Measurements from ENCODE around the gene TTC16. TPM values are rescaled to one million over a fixed set of nuclear protein-coding genes. Genes with fewer than 3 reads are reported as not detected.
A peak's percentile ranks its signal among the peaks of the same experiment; 100 is the strongest.

TTC16 gene
- total and polyA plus RNA-seq, 4 donors, result 0.02 to 0.08 TPM; not detected in 2

DNA sequence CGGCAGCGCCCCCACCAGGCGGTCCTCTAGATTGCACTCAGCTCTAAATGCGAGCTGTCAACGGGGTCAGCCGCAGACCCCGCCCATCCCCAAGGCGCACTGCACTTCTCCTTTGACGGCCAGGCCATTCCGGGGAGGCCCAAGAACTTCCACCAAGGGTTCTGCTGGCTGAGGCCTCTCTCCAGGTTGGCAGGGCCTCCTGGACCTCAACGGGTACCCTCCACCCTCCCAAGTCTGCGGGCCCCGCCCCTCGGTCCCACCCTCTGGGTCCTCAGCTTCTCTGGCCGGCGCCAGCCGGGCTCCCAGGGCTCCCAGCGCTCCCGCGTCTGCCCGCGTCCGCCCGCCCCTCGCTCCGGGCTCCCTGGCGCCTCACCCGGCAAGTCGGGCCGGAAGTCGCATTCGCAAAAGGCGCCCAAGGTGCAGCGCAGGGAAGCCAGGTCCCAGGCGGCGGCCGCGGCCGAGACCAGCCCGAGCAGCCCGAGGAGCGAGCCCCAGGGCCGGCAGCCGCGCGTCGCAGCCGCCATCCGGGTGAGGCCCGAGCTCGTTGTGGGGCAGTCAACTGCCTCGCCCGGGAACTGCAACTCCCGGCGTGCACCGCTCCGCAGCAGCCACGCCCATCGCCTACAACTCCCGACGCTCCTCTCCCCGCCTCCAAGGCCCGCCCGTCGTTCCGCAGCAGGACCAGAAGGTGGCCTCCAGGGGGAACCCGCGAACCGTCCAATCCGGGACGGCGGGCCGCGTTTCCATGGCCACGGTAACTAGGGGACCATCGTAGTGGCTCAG, 19.1 kb downstream of the TTC16 start, which contains the start of gene TOR2A (continued):
- TF ChIP-seq, protein P1, sequence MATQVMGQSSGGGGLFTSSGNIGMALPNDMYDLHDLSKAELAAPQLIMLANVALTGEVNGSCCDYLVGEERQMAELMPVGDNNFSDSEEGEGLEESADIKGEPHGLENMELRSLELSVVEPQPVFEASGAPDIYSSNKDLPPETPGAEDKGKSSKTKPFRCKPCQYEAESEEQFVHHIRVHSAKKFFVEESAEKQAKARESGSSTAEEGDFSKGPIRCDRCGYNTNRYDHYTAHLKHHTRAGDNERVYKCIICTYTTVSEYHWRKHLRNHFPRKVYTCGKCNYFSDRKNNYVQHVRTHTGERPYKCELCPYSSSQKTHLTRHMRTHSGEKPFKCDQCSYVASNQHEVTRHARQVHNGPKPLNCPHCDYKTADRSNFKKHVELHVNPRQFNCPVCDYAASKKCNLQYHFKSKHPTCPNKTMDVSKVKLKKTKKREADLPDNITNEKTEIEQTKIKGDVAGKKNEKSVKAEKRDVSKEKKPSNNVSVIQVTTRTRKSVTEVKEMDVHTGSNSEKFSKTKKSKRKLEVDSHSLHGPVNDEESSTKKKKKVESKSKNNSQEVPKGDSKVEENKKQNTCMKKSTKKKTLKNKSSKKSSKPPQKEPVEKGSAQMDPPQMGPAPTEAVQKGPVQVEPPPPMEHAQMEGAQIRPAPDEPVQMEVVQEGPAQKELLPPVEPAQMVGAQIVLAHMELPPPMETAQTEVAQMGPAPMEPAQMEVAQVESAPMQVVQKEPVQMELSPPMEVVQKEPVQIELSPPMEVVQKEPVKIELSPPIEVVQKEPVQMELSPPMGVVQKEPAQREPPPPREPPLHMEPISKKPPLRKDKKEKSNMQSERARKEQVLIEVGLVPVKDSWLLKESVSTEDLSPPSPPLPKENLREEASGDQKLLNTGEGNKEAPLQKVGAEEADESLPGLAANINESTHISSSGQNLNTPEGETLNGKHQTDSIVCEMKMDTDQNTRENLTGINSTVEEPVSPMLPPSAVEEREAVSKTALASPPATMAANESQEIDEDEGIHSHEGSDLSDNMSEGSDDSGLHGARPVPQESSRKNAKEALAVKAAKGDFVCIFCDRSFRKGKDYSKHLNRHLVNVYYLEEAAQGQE (IDR thresholded peaks at IDR 0.05), result no peak
- TF ChIP-seq HNF4A (conservative IDR thresholded peaks at IDR 0.05), result no peak
- TF ChIP-seq, protein P2, sequence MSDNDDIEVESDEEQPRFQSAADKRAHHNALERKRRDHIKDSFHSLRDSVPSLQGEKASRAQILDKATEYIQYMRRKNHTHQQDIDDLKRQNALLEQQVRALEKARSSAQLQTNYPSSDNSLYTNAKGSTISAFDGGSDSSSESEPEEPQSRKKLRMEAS (IDR thresholded peaks at IDR 0.05), result no peak

DNA sequence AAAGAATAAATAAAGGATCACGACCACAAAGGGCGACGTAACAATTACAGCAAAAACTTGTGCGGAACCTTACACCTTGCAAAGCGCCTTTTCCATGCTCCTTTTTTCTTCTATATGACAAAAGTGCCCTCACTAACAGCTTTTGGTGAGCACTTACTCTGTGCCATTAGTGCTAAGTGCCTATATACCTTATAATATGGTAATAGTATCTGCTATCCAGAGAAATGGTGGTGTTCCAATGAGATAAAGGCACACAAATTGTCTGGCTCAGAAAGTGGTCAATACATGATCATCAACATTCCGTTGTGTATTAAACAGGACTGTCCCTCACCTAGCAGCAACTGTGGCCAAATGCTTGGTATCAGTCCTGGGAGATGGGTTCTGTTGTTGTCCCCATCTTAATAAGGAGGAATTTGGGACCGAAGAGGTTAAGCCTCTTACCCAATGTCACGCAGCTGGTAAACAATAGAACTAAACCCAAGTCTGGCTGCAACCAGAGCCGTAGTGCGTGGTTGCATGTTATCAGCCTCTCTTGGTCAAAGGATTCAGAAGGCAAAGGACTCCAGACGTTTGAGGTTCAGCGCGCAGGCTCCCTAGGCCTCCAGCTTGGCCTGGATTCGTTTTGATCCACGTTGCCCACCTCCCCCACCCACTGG, 19.8 kb downstream of the TTC16 start:
- Histone ChIP-seq H3K4me3 (ENCODE audit: low read depth in 1 of 3, low read length in 3 of 3) (no peak overlapping the region), H3K27ac (ENCODE audit: low read depth in 1 of 2, low read length in 2 of 2) (no peak overlapping the region), H3K9ac (ENCODE audit: low read depth in 1 of 2, low read length in 2 of 2) (no peak overlapping the region), H3K9me3 (ENCODE audit: control insufficient read depth in 4 of 4, low read length in 3 of 4) (no peaks in the 10 kb centered on the region), H3K27me3 (ENCODE audit: control insufficient read depth in 4 of 4, insufficient read depth in 4 of 4, low read length in 3 of 4) (no peaks in the 10 kb centered on the region), H3K36me3 (ENCODE audit: control insufficient read depth in 4 of 4, insufficient read depth in 3 of 4, low read depth in 1 of 4, low read length in 3 of 4) (peaks cover 0 to 4% (median 2%) of the 10 kb centered on the region in 4 donors), H3K4me1 (ENCODE audit: control insufficient read depth in 4 of 4, insufficient read depth in 4 of 4, low read length in 3 of 4) (peaks cover 0 to 9% (median 7%) of the 10 kb centered on the region in 4 donors)
- TF ChIP-seq, protein P1 (IDR thresholded peaks at IDR 0.05), result peak; percentile 8
- TF ChIP-seq SP1 (IDR thresholded peaks at IDR 0.05) (no peak), RAD21 (IDR thresholded peaks at IDR 0.05) (peak in 1 of 2 donors; percentile 10)
- DNase-seq (ENCODE audit: low spot score), result no peak
- whole genome bisulfite sequencing, result 21% methylated on average over 15 of the region's 15 CpGs

DNA sequence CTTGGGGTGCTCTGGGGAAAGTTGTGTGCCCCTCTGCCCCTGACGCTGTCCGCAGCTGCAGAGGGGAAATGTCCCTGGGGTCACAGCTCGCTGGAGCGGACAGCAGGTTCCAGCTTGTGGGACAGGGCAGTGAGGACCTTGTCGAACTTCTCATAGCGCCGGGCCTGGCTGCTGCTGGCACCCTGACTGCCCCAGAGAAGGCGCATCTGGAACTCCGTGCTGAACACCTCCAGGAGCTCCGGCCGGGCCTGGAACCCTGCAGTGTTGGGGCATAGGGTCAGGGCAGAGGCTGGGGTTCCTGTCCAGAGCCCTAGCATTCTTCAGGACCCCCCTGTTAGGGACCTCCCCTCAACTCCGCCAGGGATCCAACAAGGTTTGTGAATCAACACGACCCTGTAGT, 22.8 kb downstream of the TTC16 start:
- TF ChIP-seq, protein P2 (IDR thresholded peaks at IDR 0.05), result no peak
- H3K9ac ChIP-seq (ENCODE audit: low read depth in 1 of 2, low read length in 2 of 2), result no peak overlapping the region
- no peaks in the 10 kb centered on the region for H3K27me3 ChIP-seq (ENCODE audit: control insufficient read depth in 4 of 4, insufficient read depth in 4 of 4, low read length in 3 of 4)
- H3K4me3 ChIP-seq (ENCODE audit: low read depth in 1 of 3, low read length in 3 of 3), result no peak overlapping the region
- WGBS, result 83% methylated on average over 13 of the region's 13 CpGs
- H3K9me3 ChIP-seq (ENCODE audit: control insufficient read depth in 4 of 4, low read length in 3 of 4), result no peaks in the 10 kb centered on the region
- H3K4me1 ChIP-seq (ENCODE audit: control insufficient read depth in 4 of 4, insufficient read depth in 4 of 4, low read length in 3 of 4), result peaks cover 0 to 9% (median 7%) of the 10 kb centered on the region in 4 donors
- DNase-seq (ENCODE audit: low spot score), result no peak
- H3K27ac ChIP-seq (ENCODE audit: low read depth in 1 of 2, low read length in 2 of 2), result no peak overlapping the region
- peaks cover 0 to 2% (median 0%) of the 10 kb centered on the region in 4 donors for H3K36me3 ChIP-seq (ENCODE audit: control insufficient read depth in 4 of 4, insufficient read depth in 3 of 4, low read depth in 1 of 4, low read length in 3 of 4)
